Peyer's patch (tissue), 4 donors: ENCODE measurements around the gene NUAK1. TPM values are rescaled to one million over a fixed set of nuclear protein-coding genes. Genes with fewer than 3 reads are reported as not detected.

Source experiments
- DNase-seq, 3 donors: peaks; one replicate each; pipeline ENCODE4 v3.0.0-alpha.2; 2017 to 2019
- H3K27ac ChIP-seq, 4 donors: fragments of 200-600 bp; sonication (generic); one replicate each; pipeline ENCODE4 v1.5.1; 2016 to 2019
- H3K27me3 ChIP-seq, 2 donors: fragments of 200-600 bp; sonication (generic); one replicate each; pipeline ENCODE4 v1.5.1; 2019
- H3K36me3 ChIP-seq, 3 donors: fragments of 200-600 bp; sonication (generic); one replicate each; pipeline ENCODE4 v1.5.1; 2016 to 2019
- H3K4me1 ChIP-seq, 4 donors: fragments of 200-600 bp; sonication (generic); one replicate each; pipeline ENCODE4 v1.5.1; 2016 to 2019
- H3K4me3 ChIP-seq, 4 donors: fragments of 200-600 bp; sonication (generic); 1 replicate in 3 of 4; 2 replicates in 1 of 4; pipeline ENCODE4 v1.5.1; 2016 to 2019; ENCODE audit warnings: mild to moderate bottlenecking in 1 of 4
- H3K9me3 ChIP-seq, 4 donors: fragments of 200-600 bp; sonication (generic); one replicate each; pipeline ENCODE4 v1.5.1; 2016 to 2019; ENCODE audit warnings: mild to moderate bottlenecking in 1 of 4
- CTCF ChIP-seq, 6 experiments: fragments of 450-650 bp in 4 of 6; fragments of 200-600 bp in 2 of 6; sonication (generic) in 1 of 6; IDR thresholded peaks; one replicate each; pipeline ENCODE4 v1.5.1; 2017 to 2019; ENCODE audit warnings: antibody characterized with exemption in 6 of 6, mild to moderate bottlenecking in 3 of 6, moderate library complexity in 1 of 6
- POLR2A ChIP-seq, 2 donors: fragments of 450-650 bp; IDR thresholded peaks; one replicate each; pipeline ENCODE4 v1.5.1; 2017; ENCODE audit warnings: antibody characterized with exemption in 2 of 2, mild to moderate bottlenecking in 2 of 2, moderate library complexity in 2 of 2
- total RNA-seq, 4 donors: library from RNA; depleted of rRNA; stranded (reverse); fragments of >200 nt; gene quantifications; one replicate each; pipeline ENCODE4 v1.1.0, GENCODE V29; 2016

NUAK1 gene
- total RNA-seq, 4 donors from 2014 or later, result 2.1 to 7.7 (median 4.6) TPM

DNA sequence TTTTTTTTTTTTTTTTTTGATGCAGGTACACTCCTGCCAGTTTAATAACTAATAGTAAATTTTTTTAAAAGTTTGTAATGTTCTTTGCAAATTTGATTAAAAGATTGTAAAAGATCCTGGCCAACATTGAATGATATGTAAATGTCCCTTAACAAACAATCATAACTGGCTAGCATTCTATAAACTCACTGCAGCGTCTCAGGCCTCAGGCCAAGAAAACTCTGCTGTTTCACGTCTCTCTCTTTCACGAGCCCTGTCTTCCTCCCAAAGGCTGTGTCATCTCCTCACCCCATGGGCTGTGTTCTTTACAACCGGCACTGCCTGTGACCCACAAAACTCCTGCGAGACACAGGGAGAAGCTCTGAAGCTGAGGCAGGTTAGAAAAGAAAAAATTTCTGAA lies 103.3 kb downstream of the NUAK1 start:
- Histone ChIP-seq H3K4me3 (no peak overlapping the region), H3K36me3 (no peaks in the 10 kb centered on the region), H3K9me3 (no peaks in the 10 kb centered on the region), H3K27me3 (no peaks in the 10 kb centered on the region), H3K4me1 (no peaks in the 10 kb centered on the region), H3K27ac (no peak overlapping the region)
- DNase-seq, result no peak
- no peak for TF ChIP-seq POLR2A (IDR thresholded peaks at IDR 0.05)
- no peak for TF ChIP-seq CTCF (IDR thresholded peaks at IDR 0.05)

- H3K4me3 ChIP-seq, result no peak overlapping the region
- TF ChIP-seq CTCF (IDR thresholded peaks at IDR 0.05) (no peak), POLR2A (IDR thresholded peaks at IDR 0.05) (no peak)
- H3K27ac ChIP-seq, result no peak overlapping the region
- DNase-seq, result no peak
- no peaks in the 10 kb centered on the region for H3K27me3 ChIP-seq
- H3K36me3 ChIP-seq, result no peaks in the 10 kb centered on the region
- H3K9me3 ChIP-seq, result no peaks in the 10 kb centered on the region
- no peaks in the 10 kb centered on the region for H3K4me1 ChIP-seq
Measured at GRCh38 chr12:106034316-106034715, 104.4 kb downstream of the NUAK1 start.

DNA sequence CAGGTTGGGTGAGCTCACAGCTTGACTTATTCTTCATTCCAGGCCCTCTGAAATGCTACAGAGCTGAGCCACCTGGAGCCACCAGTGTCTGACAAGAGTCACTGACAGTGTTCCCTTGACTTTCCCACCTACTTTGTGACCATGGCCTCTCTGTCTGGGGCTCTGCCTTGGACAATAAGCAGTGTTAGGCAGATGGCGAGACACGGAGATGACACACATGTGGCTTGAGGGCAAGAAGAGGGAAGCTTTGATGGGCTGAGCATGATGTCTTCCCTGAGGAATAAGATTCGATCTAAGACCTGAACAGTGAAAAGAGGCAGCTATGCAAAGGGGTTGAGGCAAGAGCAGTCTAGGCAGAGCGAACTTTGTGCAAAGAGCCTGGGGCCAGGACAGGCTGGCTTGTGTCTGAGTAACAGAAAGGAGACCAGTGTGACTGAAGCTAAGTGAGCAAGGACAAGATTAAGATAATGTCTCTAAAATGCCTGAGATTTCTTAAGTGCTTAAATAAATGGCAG lies 105.5 kb downstream of the NUAK1 start:
- TF ChIP-seq CTCF (IDR thresholded peaks at IDR 0.05) (no peak), POLR2A (IDR thresholded peaks at IDR 0.05) (no peak)
- DNase-seq, result no peak
- Histone ChIP-seq H3K4me3 (no peak overlapping the region), H3K27ac (no peak overlapping the region), H3K36me3 (no peaks in the 10 kb centered on the region), H3K27me3 (no peaks in the 10 kb centered on the region), H3K4me1 (no peaks in the 10 kb centered on the region), H3K9me3 (no peaks in the 10 kb centered on the region)

DNA sequence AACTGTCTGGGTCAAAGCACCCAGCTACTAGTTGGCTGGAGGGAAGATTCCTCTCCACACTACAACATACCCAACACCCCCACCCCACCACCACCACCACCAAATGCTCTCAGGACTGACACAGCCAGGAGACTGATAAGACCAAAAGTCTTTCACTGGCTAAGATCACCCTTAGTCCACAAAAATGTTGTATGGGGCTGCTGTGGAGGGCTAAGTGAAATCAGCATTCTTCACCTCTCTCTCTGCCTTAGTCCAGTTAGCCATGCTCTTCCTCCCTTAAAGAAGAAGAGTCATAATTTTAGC lies 106.2 kb downstream of the NUAK1 start:
- TF ChIP-seq POLR2A (IDR thresholded peaks at IDR 0.05) (no peak), CTCF (IDR thresholded peaks at IDR 0.05) (no peak)
- no peaks in the 10 kb centered on the region for H3K9me3 ChIP-seq
- no peaks in the 10 kb centered on the region for H3K36me3 ChIP-seq
- H3K27me3 ChIP-seq, result no peaks in the 10 kb centered on the region
- H3K4me3 ChIP-seq, result no peak overlapping the region
- H3K27ac ChIP-seq, result no peak overlapping the region
- H3K4me1 ChIP-seq, result no peaks in the 10 kb centered on the region
- no peak for DNase-seq

DNA sequence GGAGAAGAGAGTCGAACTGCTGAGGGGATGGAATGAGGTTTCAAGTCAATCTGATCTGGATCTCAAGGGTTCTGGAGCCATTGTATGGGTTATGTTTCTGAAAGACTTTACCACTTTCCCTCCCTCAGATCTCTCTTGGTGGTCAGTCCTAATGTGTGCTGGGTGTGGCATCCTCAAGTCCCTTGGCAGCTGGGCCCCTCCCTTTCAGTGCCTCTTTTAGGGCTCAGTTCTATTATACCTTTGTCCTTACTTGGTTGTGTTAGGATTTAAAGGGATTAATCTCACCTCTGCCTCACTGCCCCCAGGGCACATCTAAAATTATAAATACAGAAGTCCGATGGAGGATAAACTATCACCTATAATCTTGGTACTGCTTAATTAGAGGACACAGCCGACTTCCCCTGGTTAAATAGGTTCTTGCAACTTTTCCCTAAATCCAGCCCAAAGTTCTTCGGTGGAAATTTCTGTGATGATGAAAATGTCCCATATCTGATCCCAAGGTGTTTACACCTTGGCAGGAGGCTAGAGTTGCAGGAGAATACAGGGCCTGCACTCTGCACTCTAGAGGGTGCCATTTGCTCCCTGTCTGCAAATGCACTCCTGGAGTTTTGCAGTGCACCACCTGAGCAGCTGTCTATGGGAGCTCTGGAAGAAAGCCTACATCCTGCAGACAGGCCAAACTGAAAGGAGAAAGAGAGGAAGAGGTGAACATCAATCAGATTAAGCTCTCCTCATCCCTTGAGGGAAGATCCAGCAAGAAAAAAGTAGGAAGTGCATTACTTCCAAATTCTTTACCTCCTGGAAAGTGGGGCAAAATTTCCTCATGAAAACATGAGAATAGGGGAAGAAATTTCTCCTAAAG lies 106.8 kb downstream of the NUAK1 start:
- H3K9me3 ChIP-seq, result no peaks in the 10 kb centered on the region
- H3K4me1 ChIP-seq, result no peaks in the 10 kb centered on the region
- H3K4me3 ChIP-seq, result no peak overlapping the region
- no peak for TF ChIP-seq CTCF (IDR thresholded peaks at IDR 0.05)
- DNase-seq, result no peak
- H3K36me3 ChIP-seq, result no peaks in the 10 kb centered on the region
- H3K27me3 ChIP-seq, result no peaks in the 10 kb centered on the region
- H3K27ac ChIP-seq, result no peak overlapping the region
